Prostate gland (tissue), 2 donors: ENCODE data around the gene CD47.

Experiments
- POLR2A ChIP-seq: fragments of 450-650 bp; IDR thresholded peaks from one replicate; pipeline ENCODE4 v1.6.1; 2016; ENCODE audit warnings: antibody characterized with exemption, mild to moderate bottlenecking
- POLR2AphosphoS5 ChIP-seq: sonication (generic); formaldehyde crosslinking; IDR thresholded peaks from one replicate; pipeline ENCODE4 v1.6.1; 2017; ENCODE audit warnings: antibody characterized with exemption
- TF ChIP-seq, protein P1 (sequence below), 4 experiments: fragments of 200-600 bp in 2 of 4; fragments of 450-650 bp in 2 of 4; sonication (generic) in 2 of 4; IDR thresholded peaks; 1 replicate in 3 of 4; 2 replicates in 1 of 4; pipeline ENCODE4 v1.5.1; 2016 to 2019; ENCODE audit warnings: antibody characterized with exemption in 4 of 4, mild to moderate bottlenecking in 2 of 4, moderate library complexity in 2 of 4

DNA sequence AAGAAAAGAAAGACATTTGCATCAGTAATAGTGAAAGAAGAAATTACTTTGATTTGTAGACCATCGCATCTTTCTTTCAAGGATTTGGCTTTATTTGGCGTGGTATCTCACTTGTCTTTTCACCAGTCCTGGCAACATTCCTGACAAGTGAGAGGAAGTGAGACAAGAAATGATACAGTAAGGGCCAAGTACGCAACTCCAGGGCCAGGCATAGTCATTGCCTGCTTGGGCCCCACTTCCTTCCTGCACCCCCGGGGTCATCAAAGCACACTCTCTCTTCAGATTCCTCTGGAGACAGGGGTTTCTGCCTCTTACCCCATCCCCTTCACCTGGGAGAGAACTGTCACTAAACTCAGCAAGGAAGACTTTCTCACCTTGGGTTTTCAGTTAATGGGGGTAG, 55.1 kb downstream of the CD47 start:
- TF ChIP-seq POLR2AphosphoS5 (no peak), POLR2A (no peak)
- TF ChIP-seq, protein P1, sequence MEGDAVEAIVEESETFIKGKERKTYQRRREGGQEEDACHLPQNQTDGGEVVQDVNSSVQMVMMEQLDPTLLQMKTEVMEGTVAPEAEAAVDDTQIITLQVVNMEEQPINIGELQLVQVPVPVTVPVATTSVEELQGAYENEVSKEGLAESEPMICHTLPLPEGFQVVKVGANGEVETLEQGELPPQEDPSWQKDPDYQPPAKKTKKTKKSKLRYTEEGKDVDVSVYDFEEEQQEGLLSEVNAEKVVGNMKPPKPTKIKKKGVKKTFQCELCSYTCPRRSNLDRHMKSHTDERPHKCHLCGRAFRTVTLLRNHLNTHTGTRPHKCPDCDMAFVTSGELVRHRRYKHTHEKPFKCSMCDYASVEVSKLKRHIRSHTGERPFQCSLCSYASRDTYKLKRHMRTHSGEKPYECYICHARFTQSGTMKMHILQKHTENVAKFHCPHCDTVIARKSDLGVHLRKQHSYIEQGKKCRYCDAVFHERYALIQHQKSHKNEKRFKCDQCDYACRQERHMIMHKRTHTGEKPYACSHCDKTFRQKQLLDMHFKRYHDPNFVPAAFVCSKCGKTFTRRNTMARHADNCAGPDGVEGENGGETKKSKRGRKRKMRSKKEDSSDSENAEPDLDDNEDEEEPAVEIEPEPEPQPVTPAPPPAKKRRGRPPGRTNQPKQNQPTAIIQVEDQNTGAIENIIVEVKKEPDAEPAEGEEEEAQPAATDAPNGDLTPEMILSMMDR (IDR thresholded peaks at IDR 0.05): no peak
